Measurements from ENCODE around the gene STXBP2. TPM values are rescaled to one million over a fixed set of nuclear protein-coding genes. Genes with fewer than 3 reads are reported as not detected.

Gene STXBP2
- total RNA-seq, 1 donor = 89.7 TPM

DNA sequence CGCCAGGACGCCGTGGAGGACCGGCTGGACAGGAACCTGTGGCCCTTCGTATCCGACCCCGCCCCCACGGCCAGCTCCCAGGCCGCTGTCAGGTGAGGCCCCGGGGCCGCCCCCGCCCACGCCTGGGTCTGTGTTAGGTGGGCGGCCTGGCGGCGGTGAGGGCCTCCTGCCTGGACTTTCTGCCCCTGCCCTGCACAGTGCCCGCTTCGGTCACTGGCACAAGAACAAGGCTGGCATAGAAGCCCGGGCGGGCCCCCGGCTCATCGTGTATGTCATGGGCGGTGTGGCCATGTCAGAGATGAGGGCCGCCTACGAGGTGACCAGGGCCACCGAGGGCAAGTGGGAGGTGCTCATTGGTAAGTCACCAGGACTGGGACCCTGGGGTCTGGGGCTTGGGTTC lies 10.2 kb downstream of the STXBP2 start:
- H3K27me3 ChIP-seq (ENCODE audit: insufficient read depth, low read length) = no peaks in the 10 kb centered on the region
- no peaks in the 10 kb centered on the region for H3K9me3 ChIP-seq (ENCODE audit: low read depth, low read length)
- H3K4me1 ChIP-seq (ENCODE audit: insufficient read depth, low read length) = peaks cover 40% of the 10 kb centered on the region
- H3K4me3 ChIP-seq (ENCODE audit: low read length) = no peak overlapping the region

DNA sequence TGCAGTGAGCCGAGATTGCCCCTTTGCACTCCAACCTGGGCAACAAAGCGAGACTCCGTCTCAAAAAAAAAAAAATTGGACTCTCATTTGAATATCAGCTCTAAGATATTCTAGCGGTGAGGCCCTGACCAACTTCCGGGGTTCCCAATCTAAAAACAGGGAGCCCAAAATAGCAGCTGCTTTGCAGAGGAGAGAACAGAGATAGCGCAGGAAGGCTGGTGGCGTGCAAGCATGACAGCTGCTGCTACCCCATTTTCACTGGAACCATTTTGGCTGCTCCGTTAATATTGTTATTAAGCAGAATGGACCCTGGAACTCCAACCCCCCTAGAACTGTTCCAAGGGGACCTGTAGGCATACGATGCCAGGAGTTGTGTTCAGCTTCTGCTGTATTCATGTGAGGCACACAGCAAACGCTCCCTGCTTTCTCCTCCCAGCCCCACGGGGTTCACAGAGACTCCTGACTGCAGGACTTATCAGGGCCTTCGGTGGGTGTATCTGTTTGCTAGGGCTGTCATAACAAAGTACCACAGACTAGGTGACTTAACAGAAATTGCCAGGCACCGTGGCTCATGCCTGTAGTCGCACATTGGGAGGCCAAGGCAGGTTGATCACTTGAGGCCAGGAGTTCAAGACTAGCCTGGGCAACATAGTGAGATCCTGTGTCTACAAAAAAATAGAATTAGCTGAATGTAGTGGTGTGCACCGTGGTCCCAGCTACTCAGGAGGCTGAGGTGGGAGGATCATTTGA lies 11.5 kb downstream of the STXBP2 start:
- Histone ChIP-seq H3K4me3 (ENCODE audit: low read length) (no peak overlapping the region), H3K4me1 (ENCODE audit: insufficient read depth, low read length) (peaks cover 51% of the 10 kb centered on the region), H3K27me3 (ENCODE audit: insufficient read depth, low read length) (no peaks in the 10 kb centered on the region), H3K9me3 (ENCODE audit: low read depth, low read length) (no peaks in the 10 kb centered on the region)

GRCh38 chr19:7650148-7650547 lies 13.2 kb downstream of the STXBP2 start:
- no peaks in the 10 kb centered on the region for H3K27me3 ChIP-seq (ENCODE audit: insufficient read depth, low read length)
- H3K4me3 ChIP-seq (ENCODE audit: low read length) = no peak overlapping the region
- H3K9me3 ChIP-seq (ENCODE audit: low read depth, low read length) = no peaks in the 10 kb centered on the region
- peaks cover 52% of the 10 kb centered on the region for H3K4me1 ChIP-seq (ENCODE audit: insufficient read depth, low read length)

- peaks cover 54% of the 10 kb centered on the region for H3K4me1 ChIP-seq (ENCODE audit: insufficient read depth, low read length)
- H3K4me3 ChIP-seq (ENCODE audit: low read length) = peak overlapping the region; percentile 14
- H3K27me3 ChIP-seq (ENCODE audit: insufficient read depth, low read length) = no peaks in the 10 kb centered on the region
- no peaks in the 10 kb centered on the region for H3K9me3 ChIP-seq (ENCODE audit: low read depth, low read length)
These were observed 15.2 kb downstream of the STXBP2 start for GRCh38 chr19:7652061-7652641.

DNA sequence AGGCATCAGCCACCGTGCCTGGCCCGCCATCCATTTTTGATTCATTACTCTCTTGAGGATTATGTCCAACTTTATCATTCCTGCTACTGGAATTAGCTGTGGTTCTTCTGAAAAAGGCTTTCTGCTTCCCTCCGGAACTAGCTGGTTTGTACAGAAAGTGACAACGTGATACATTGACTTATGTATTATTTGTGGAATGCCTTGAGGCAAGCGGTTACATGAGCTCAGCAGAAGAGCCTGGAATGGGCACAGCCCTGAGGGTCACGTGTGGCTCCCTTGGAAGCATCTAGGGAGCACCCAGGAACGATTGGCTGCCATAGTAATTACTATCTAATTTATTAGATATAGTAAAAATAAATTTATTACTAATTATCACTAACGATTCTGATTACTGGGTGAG lies 17.5 kb downstream of the STXBP2 start:
- Histone ChIP-seq H3K9me3 (ENCODE audit: low read depth, low read length) (no peaks in the 10 kb centered on the region), H3K4me3 (ENCODE audit: low read length) (no peak overlapping the region), H3K27me3 (ENCODE audit: insufficient read depth, low read length) (no peaks in the 10 kb centered on the region), H3K4me1 (ENCODE audit: insufficient read depth, low read length) (peaks cover 73% of the 10 kb centered on the region)

- H3K9me3 ChIP-seq (ENCODE audit: low read depth, low read length) = no peaks in the 10 kb centered on the region
- H3K4me3 ChIP-seq (ENCODE audit: low read length) = no peak overlapping the region
- H3K4me1 ChIP-seq (ENCODE audit: insufficient read depth, low read length) = peaks cover 73% of the 10 kb centered on the region
- no peaks in the 10 kb centered on the region for H3K27me3 ChIP-seq (ENCODE audit: insufficient read depth, low read length)
These were observed 18.7 kb downstream of the STXBP2 start for GRCh38 chr19:7655581-7655980.

DNA sequence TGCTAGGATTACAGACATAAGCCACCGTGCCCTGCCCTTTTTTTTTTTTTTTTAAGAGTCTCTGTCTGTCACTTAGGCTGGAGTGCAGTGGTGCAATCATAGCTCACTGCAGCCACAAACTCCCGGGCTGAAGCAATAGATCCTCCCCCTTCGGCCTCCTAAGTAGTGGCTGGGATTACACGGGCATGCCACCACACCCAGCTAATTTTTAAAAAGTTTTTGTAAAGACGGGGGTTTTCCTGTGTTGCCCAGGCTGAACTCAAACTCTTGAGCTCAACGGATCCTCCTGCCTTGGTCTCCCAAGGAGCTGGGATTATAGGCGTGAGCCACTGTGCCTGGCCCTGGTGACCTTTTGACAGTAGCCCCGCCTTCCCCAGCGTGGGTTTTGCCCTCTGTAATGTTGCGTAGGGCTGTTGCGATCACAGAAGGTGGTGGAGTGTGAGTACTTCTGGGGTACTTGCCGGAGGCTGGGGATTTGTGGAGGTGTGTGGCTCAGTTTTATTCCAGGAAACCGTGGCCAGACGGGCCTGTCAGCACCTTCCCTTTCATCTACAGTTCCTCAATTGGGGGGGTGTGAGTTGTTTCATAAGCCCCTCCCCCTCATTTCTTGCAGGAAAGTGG lies 20.3 kb downstream of the STXBP2 start:
- no peaks in the 10 kb centered on the region for H3K9me3 ChIP-seq (ENCODE audit: low read depth, low read length)
- no peak overlapping the region for H3K4me3 ChIP-seq (ENCODE audit: low read length)
- no peaks in the 10 kb centered on the region for H3K27me3 ChIP-seq (ENCODE audit: insufficient read depth, low read length)
- H3K4me1 ChIP-seq (ENCODE audit: insufficient read depth, low read length) = peaks cover 74% of the 10 kb centered on the region

DNA sequence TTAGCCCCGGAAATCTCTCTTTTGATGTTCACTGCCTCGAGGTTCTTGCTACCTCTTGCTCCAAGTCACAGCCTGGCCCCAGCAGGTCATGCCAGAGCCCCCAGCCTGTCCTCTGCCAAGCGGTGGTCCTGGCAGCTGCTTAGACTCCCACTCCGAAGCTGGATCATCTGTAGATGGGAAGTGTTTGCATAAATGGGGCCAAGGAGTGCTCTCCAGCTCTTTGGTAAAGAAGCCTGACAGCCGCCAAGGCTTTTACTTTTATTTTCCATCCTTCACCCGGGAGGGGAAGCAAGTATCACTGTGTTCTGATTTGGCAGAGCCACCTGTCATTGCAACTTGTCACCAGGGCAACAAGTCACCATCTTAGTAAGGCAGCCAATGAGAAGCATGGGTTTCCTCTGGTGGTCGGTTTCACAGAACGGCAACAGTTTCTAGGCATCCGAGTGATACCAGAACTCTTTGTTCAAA lies 21.3 kb downstream of the STXBP2 start:
- Histone ChIP-seq H3K4me1 (ENCODE audit: insufficient read depth, low read length) (peaks cover 64% of the 10 kb centered on the region), H3K9me3 (ENCODE audit: low read depth, low read length) (no peaks in the 10 kb centered on the region), H3K27me3 (ENCODE audit: insufficient read depth, low read length) (no peaks in the 10 kb centered on the region), H3K4me3 (ENCODE audit: low read length) (no peak overlapping the region)

DNA sequence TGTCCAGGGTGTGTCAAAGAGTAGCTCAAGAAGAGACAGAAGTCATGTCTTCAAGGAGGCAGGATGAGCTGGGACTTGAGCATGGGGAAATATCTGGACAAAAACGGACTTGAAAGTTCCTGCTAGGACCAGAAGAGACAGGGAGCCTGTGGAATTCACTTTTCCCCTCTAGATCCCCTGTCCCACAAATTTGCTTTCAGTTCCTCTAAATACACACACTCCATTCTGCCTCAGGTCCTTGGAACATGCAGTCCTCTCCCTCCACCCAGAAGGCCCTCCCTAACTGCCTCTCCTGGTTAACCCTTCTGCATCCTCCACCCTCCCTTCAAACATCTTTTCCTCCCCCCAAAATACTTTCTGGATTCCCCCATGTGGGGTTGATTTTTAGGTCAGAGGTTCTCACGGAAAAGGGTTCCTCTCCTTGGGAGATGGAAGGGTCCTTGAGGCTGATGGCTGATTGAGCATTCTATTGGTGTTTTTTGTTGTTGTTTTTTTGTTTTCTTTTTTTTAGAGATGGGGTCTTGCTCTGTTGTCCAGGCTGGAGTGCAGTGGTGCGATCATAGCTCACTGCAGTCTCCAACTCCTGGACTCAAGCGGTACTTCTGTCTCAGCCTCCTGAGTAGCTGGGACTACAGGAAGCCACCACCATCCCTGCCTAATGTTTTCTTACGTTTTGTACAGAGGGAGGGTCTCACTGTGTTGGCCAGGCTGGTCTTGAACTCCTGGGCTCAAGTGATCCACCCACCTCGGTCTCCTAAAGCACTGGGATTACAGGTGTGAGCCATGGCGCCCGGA lies 25.0 kb downstream of the STXBP2 start:
- Histone ChIP-seq H3K9me3 (ENCODE audit: low read depth, low read length) (no peaks in the 10 kb centered on the region), H3K27me3 (ENCODE audit: insufficient read depth, low read length) (no peaks in the 10 kb centered on the region), H3K4me1 (ENCODE audit: insufficient read depth, low read length) (peaks cover 28% of the 10 kb centered on the region), H3K4me3 (ENCODE audit: low read length) (no peak overlapping the region)

GRCh38 chr19:7662657-7663056 lies 25.7 kb downstream of the STXBP2 start:
- Histone ChIP-seq H3K4me1 (ENCODE audit: insufficient read depth, low read length) (peaks cover 21% of the 10 kb centered on the region), H3K4me3 (ENCODE audit: low read length) (no peak overlapping the region), H3K27me3 (ENCODE audit: insufficient read depth, low read length) (no peaks in the 10 kb centered on the region), H3K9me3 (ENCODE audit: low read depth, low read length) (no peaks in the 10 kb centered on the region)

- peaks cover 17% of the 10 kb centered on the region for H3K4me1 ChIP-seq (ENCODE audit: insufficient read depth, low read length)
- no peaks in the 10 kb centered on the region for H3K27me3 ChIP-seq (ENCODE audit: insufficient read depth, low read length)
- H3K9me3 ChIP-seq (ENCODE audit: low read depth, low read length) = no peaks in the 10 kb centered on the region
- no peak overlapping the region for H3K4me3 ChIP-seq (ENCODE audit: low read length)
These were observed 26.8 kb downstream of the STXBP2 start for GRCh38 chr19:7663706-7664105.

DNA sequence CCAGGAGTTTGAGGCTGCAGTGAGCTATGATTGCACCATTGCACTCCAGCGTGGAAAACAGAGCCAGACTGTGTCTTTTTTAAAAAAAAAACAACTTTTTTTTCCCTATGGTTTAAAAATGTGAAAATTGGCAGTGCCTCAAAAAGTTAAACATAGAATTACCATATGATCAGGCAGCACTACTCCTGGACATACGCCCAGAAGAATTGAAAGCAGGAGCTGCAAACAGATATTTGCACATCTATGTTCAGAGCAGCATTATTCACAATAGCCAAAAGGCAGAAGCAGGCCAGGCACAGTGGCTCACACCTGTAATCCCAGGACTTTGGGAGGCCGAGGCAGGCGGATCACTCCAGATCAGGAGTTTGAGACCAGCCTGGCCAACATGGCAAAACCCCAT lies 28.2 kb downstream of the STXBP2 start:
- Histone ChIP-seq H3K27me3 (ENCODE audit: insufficient read depth, low read length) (no peaks in the 10 kb centered on the region), H3K4me1 (ENCODE audit: insufficient read depth, low read length) (peaks cover 25% of the 10 kb centered on the region), H3K9me3 (ENCODE audit: low read depth, low read length) (no peaks in the 10 kb centered on the region), H3K4me3 (ENCODE audit: low read length) (no peak overlapping the region)

GRCh38 chr19:7668842-7669241 lies 31.9 kb downstream of the STXBP2 start, which contains the start of gene RETN:
Gene RETN, plus strand, starts transcription at chr19:7669049. Its CDS starts 278 bp downstream, at chr19:7669327.
- Histone ChIP-seq H3K9me3 (ENCODE audit: low read depth, low read length) (no peaks in the 10 kb centered on the region), H3K27me3 (ENCODE audit: insufficient read depth, low read length) (no peaks in the 10 kb centered on the region), H3K4me3 (ENCODE audit: low read length) (no peak within 1 kb of the TSS), H3K4me1 (ENCODE audit: insufficient read depth, low read length) (peaks cover 34% of the 10 kb centered on the region)

- Histone ChIP-seq H3K27me3 (ENCODE audit: insufficient read depth, low read length) (no peaks in the 10 kb centered on the region), H3K4me1 (ENCODE audit: insufficient read depth, low read length) (peaks cover 42% of the 10 kb centered on the region), H3K4me3 (ENCODE audit: low read length) (no peak overlapping the region), H3K9me3 (ENCODE audit: low read depth, low read length) (no peaks in the 10 kb centered on the region)
These were observed 32.7 kb downstream of the STXBP2 start for GRCh38 chr19:7669641-7670040.
